RWPE2 (cell line): ENCODE results near the gene HMHB1.

Experiments
- ATAC-seq: fragments of 200-7000 bp; cut with Tn5 transposase; 3 replicates; pipeline ENCODE4 v1.9.1; 2021; ENCODE audit warnings: low read depth
- DNase-seq: peaks from one replicate; pipeline ENCODE4 v3.0.0-alpha.2; 2020; ENCODE audit warnings: low spot score
- H3K27ac ChIP-seq: fragments of 450-650 bp; 2 replicates; pipeline ENCODE4 v1.5.1; 2017; ENCODE audit warnings: mild to moderate bottlenecking; ENCODE audit not compliant: poor library complexity, severe bottlenecking
- H3K27me3 ChIP-seq: fragments of 250-450 bp; sonication (Bioruptor Pico); 2 replicates; pipeline ENCODE4 v1.5.1; 2021; ENCODE audit warnings: mild to moderate bottlenecking, moderate library complexity; ENCODE audit not compliant: insufficient read depth, poor library complexity, severe bottlenecking
- H3K36me3 ChIP-seq: fragments of 250-450 bp; sonication (Bioruptor Pico); 2 replicates; pipeline ENCODE4 v1.5.1; 2020; ENCODE audit warnings: low read depth, mild to moderate bottlenecking, moderate library complexity
- H3K4me1 ChIP-seq: fragments of 250-450 bp; sonication (Bioruptor Pico); 2 replicates; pipeline ENCODE4 v1.5.1; 2021; ENCODE audit warnings: mild to moderate bottlenecking, moderate library complexity; ENCODE audit not compliant: insufficient read depth, poor library complexity, severe bottlenecking
- H3K4me3 ChIP-seq: fragments of 250-450 bp; sonication (Bioruptor Pico); 2 replicates; pipeline ENCODE4 v1.5.1; 2021; ENCODE audit warnings: mild to moderate bottlenecking, moderate library complexity; ENCODE audit not compliant: severe bottlenecking
- H3K9me3 ChIP-seq: fragments of 250-450 bp; sonication (Bioruptor Pico); 2 replicates; pipeline ENCODE4 v1.5.1; 2021; ENCODE audit warnings: mild to moderate bottlenecking, moderate library complexity; ENCODE audit not compliant: severe bottlenecking
- CTCF ChIP-seq: fragments of 450-650 bp; IDR thresholded peaks from one replicate; pipeline ENCODE4 v1.5.1; 2017; ENCODE audit warnings: mild to moderate bottlenecking, moderate library complexity; ENCODE audit not compliant: poor library complexity, severe bottlenecking

HMHB1 gene

GRCh38 chr5:143812085-143812705, at the start of gene HMHB1:
TSS of gene HMHB1 (plus strand) at chr5:143812161.
- H3K27ac ChIP-seq: no peak within 1 kb of the TSS
- H3K4me1 ChIP-seq: no peaks in the 10 kb centered on the region
- H3K27me3 ChIP-seq: no peaks in the 10 kb centered on the region
- no peaks in the 10 kb centered on the region for H3K9me3 ChIP-seq
- H3K4me3 ChIP-seq: no peak within 1 kb of the TSS
- no peak for ATAC-seq
- no peak for TF ChIP-seq CTCF
- DNase-seq: no peak
- no peaks in the 10 kb centered on the region; the same call in 1 of the 2 replicates for H3K36me3 ChIP-seq

DNA sequence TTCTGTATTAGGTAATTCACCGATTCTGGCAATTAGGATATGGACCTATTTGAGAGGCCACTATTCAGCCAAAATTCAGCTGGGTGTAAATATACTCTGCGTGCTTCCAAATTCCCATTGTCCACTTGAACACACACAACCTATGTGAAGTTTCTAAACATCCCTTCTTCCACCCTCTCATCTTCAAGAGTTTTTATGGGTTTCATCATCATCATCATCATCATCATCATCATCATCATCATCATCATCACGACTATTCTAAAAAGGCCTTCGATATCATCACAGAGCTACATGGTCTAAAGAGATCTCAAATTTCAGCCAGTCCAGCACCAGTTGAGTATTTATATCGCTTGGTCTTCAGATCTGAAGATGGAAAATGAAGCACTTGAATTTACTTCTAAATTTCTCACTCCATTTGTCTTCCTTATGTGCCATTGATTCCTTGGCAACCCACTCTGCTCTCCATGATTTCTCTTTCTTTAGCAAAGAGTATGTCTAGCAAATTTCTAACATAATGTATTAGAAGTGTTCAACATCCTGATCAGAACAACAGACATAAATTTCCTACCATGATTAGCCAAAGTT, 49.2 kb upstream of the HMHB1 start:
- no peaks in the 10 kb centered on the region for H3K27me3 ChIP-seq
- no peaks in the 10 kb centered on the region for H3K9me3 ChIP-seq
- DNase-seq: no peak
- H3K36me3 ChIP-seq: no peaks in the 10 kb centered on the region
- TF ChIP-seq CTCF: no peak
- no peak overlapping the region for H3K4me3 ChIP-seq
- H3K27ac ChIP-seq: no peak overlapping the region
- H3K4me1 ChIP-seq: no peaks in the 10 kb centered on the region
- ATAC-seq: no peak

GRCh38 chr5:143767162-143767561, 44.8 kb upstream of the HMHB1 start:
- H3K4me1 ChIP-seq: no peaks in the 10 kb centered on the region
- no peaks in the 10 kb centered on the region for H3K36me3 ChIP-seq
- DNase-seq (no peak), ATAC-seq (no peak)
- H3K27me3 ChIP-seq: no peaks in the 10 kb centered on the region
- no peak for TF ChIP-seq CTCF
- H3K9me3 ChIP-seq: no peaks in the 10 kb centered on the region
- no peak overlapping the region for H3K4me3 ChIP-seq
- no peak overlapping the region for H3K27ac ChIP-seq

GRCh38 chr5:143769026-143769786, 42.8 kb upstream of the HMHB1 start:
- no peaks in the 10 kb centered on the region for H3K9me3 ChIP-seq
- H3K36me3 ChIP-seq: no peaks in the 10 kb centered on the region
- no peak for TF ChIP-seq CTCF
- no peaks in the 10 kb centered on the region for H3K27me3 ChIP-seq
- ATAC-seq (no peak), DNase-seq (no peak)
- no peak overlapping the region for H3K27ac ChIP-seq
- H3K4me3 ChIP-seq: no peak overlapping the region
- H3K4me1 ChIP-seq: no peaks in the 10 kb centered on the region
